Dendritic cell treated with granulocyte-macrophage colony-stimulating factor and Interleukin-4, amounts not matched to agents 40 ng/mL and 50 ng/mL, for 4 days (primary cell): ENCODE data around the gene LSAMP.

Source experiments
- H3K27ac Mint-ChIP-seq: one replicate; pipeline ENCODE4 v1.8.0; 2022; ENCODE audit warnings: mild to moderate bottlenecking, mixed read lengths
- H3K27me3 Mint-ChIP-seq: one replicate; pipeline ENCODE4 v1.8.0; 2022; ENCODE audit warnings: mild to moderate bottlenecking, mixed read lengths
- H3K36me3 Mint-ChIP-seq: one replicate; pipeline ENCODE4 v1.8.0; 2022; ENCODE audit warnings: low read depth, mixed read lengths
- H3K4me1 Mint-ChIP-seq: one replicate; pipeline ENCODE4 v1.8.0; 2022; ENCODE audit warnings: low read depth, mixed read lengths
- H3K4me3 Mint-ChIP-seq: one replicate; pipeline ENCODE4 v1.8.0; 2022; ENCODE audit warnings: mild to moderate bottlenecking, moderate library complexity, mixed read lengths
- H3K9me3 Mint-ChIP-seq: one replicate; pipeline ENCODE4 v1.8.0; 2022; ENCODE audit warnings: mixed read lengths
- intact Hi-C: fragments of 100-400 bp; cut with micrococcal nuclease; formaldehyde crosslinking; loops from one replicate; pipeline ENCODE4 v1.15.0; 2022

Gene LSAMP

DNA sequence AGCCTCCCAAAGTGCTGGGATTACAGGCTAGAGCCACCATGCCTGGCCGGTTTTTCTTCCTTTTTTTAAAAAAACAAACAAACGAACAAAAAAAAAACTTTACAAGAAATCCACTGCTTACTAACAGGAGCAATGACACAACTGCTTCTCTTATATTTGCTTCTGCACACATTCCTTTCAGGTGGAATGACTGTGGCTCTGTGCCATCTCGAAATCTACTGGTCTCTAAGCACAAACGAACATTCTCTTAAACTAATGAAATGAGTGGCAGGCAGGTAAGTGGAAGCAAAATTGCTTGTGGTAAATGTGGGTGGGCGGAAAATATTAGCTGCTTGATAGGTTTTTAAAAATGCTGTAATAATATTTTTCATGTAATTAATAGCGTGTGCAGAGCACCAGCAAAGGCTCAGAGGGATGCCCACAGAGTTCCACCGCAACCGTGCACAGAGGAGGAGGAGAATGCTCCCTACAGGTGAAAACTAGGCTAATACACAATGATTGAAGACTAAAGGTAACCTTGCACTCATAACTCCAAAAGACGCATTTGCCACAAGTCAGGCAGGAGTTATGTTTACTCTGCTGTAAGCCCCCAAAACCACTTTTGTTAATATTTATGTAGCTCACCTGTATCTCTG lies 77.4 kb downstream of the LSAMP start:
- intact Hi-C loops: no loop called here
- no peak overlapping the region for H3K27ac Mint-ChIP-seq
- H3K4me1 Mint-ChIP-seq: no peaks in the 10 kb centered on the region
- H3K9me3 Mint-ChIP-seq: peaks cover 9% of the 10 kb centered on the region
- H3K27me3 Mint-ChIP-seq: no peaks in the 10 kb centered on the region
- H3K4me3 Mint-ChIP-seq: no peak overlapping the region
- H3K36me3 Mint-ChIP-seq: no peaks in the 10 kb centered on the region

DNA sequence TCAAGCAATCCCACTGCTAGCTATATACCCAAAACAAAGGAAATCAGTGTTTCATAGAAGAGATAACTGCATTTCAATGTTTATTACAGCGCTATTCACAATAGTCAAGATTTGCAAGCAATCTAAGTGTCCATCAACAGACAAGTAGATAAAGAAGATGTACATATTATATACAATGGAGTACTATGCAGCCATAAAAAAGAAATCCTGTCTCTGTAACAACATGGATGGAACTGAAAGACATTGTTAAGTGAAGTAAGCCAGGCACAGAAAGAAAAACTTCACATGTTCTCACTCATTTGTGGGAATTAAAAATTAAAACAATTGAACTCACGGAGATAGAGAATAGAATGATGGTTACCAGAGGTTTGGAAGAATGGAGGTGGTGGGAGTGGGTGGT lies 89.2 kb downstream of the LSAMP start:
- intact Hi-C loops: no loop called here
- H3K36me3 Mint-ChIP-seq: no peaks in the 10 kb centered on the region
- no peaks in the 10 kb centered on the region for H3K27me3 Mint-ChIP-seq
- H3K9me3 Mint-ChIP-seq: no peaks in the 10 kb centered on the region
- H3K4me1 Mint-ChIP-seq: no peaks in the 10 kb centered on the region
- H3K4me3 Mint-ChIP-seq: no peak overlapping the region
- H3K27ac Mint-ChIP-seq: no peak overlapping the region

DNA sequence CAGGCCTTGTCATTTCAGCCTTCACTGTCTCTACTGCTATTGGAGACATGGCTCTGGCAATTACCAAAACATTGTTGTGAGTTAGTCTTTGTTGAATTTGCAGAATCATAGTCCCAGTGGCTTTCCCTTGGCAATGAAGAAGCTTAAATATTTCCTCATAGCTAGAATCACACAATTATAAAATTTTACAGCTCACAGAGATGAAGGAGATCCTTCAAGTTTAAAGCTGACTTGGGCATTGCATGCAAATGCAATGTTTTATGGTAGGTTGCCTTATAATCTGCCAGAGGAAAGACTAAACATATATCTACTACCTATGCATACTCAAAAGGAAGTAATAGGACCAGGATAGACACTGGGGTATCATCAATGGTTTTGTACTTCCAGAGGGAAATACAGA lies 90.9 kb downstream of the LSAMP start:
- H3K27me3 Mint-ChIP-seq: no peaks in the 10 kb centered on the region
- no peak overlapping the region for H3K4me3 Mint-ChIP-seq
- no peaks in the 10 kb centered on the region for H3K4me1 Mint-ChIP-seq
- H3K36me3 Mint-ChIP-seq: no peaks in the 10 kb centered on the region
- intact Hi-C loops: no loop called here
- H3K9me3 Mint-ChIP-seq: no peaks in the 10 kb centered on the region
- no peak overlapping the region for H3K27ac Mint-ChIP-seq

DNA sequence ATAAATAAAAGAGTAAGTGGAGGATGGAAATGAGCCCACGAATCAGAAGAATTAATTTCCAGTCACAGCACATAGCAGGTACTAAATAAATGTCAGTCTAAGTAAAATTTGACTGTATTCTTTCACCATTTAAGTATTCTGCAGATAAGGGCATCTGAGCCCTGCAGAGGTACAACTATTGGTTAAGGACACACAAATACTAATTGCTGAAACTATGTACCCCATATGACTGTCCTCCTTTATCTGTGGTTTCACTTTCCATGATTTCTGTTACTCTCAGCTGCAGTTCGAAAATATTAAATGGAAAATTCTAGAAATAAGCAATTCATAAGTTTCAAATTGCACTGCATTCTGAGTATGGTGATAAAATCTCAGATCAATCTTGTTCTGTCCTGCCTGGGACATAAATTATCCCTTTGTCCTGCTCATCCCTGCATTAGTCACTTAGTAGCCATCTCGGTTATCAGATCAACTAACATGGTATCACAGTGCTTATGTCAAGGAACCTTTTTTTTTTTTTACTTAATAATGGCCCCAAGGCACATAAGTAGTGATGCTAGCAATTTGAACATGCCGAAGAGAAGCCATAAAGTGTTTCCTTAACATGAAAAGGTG lies 95.1 kb downstream of the LSAMP start:
- no peak overlapping the region for H3K27ac Mint-ChIP-seq
- H3K4me1 Mint-ChIP-seq: no peaks in the 10 kb centered on the region
- H3K36me3 Mint-ChIP-seq: no peaks in the 10 kb centered on the region
- intact Hi-C loops: no loop called here
- no peaks in the 10 kb centered on the region for H3K9me3 Mint-ChIP-seq
- no peaks in the 10 kb centered on the region for H3K27me3 Mint-ChIP-seq
- H3K4me3 Mint-ChIP-seq: no peak overlapping the region

DNA sequence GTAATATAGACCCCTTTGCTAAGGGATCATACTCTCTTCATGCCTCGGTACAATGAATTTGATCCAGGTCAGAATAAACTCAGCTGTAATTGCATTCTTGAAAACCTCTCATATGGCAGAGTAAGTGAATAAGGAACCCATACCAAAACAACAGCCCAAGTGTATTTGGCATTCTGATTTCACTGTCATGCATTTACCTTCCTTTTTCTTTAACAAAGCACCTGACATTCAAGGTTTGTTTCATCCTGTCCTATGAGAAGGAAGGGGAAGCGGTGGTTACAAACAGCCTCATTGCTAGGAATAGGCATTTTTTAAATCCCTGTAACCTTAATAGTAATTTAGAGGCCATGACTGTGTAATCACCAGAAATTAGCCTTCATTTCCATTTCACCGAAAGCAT lies 97.1 kb downstream of the LSAMP start:
- Mint-ChIP-seq H3K27ac (no peak overlapping the region), H3K4me1 (no peaks in the 10 kb centered on the region), H3K36me3 (no peaks in the 10 kb centered on the region), H3K9me3 (no peaks in the 10 kb centered on the region), H3K27me3 (no peaks in the 10 kb centered on the region), H3K4me3 (no peak overlapping the region)
- intact Hi-C loops: no loop called here

DNA sequence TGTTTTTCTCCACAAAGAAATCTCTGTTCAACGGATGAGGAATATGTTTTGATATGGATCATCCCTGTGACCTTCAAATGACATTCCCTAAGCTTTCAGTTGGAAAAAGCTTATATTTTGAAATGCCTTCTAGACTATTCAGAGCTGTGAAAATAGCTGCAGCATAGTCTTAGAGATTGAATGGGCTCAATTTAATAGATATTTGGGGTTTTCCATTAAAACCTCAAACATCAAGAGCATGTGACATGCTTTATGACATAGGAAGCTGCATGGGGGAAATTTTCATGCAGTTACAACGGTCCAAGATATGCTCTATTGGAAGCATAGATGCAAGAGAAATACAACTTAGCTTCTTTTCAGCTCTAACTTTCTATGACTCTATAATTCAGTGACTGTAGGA lies 102.8 kb downstream of the LSAMP start:
- H3K27me3 Mint-ChIP-seq: no peaks in the 10 kb centered on the region
- H3K4me1 Mint-ChIP-seq: no peaks in the 10 kb centered on the region
- intact Hi-C loops: no loop called here

DNA sequence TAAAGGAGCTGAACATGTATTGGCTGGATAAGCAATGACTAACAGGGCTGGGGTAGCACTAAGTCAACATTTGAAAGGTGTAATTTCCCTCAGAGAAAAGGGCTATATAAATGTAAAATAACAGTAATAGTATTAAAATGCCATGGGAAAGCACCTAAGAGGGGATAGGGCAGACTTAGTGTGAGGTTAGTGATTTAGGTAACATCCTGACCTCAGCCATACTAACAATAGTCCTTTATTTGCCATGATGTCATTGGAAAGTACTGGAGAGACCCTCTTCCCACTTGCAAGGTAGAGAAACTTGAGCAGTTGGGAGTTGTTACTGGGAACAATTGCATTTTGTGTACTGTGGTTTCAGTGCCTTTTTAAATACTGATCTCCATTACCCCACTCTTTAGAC lies 103.4 kb downstream of the LSAMP start:
- H3K4me1 Mint-ChIP-seq: no peaks in the 10 kb centered on the region
- no peaks in the 10 kb centered on the region for H3K27me3 Mint-ChIP-seq
- H3K4me3 Mint-ChIP-seq: no peak overlapping the region
- H3K9me3 Mint-ChIP-seq: no peaks in the 10 kb centered on the region
- no peak overlapping the region for H3K27ac Mint-ChIP-seq
- intact Hi-C loops: no loop called here
- H3K36me3 Mint-ChIP-seq: no peaks in the 10 kb centered on the region

More for the DNA sequence above, 102.8 kb downstream of the LSAMP start:
- Mint-ChIP-seq H3K9me3 (no peaks in the 10 kb centered on the region), H3K27ac (no peak overlapping the region), H3K4me3 (no peak overlapping the region), H3K36me3 (no peaks in the 10 kb centered on the region)

DNA sequence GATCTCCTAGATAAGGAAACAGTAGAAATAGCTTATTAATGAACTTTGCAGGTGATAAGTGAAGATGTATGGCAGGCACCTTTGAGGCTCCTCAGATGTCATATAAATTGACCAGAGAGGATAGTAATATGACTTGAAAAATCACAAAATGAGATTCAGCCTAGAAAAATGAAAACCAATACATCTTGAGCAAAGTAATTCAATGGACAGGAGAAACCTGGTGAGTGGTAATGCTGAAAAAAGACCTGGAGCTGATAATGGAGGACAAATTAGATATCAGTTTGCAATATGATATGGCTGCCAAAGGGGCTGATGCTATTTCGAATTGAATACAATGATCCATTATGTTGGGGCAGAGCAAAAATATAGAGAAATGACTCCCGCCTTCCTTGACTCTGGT lies 103.9 kb downstream of the LSAMP start:
- no peak overlapping the region for H3K27ac Mint-ChIP-seq
- intact Hi-C loops: no loop called here
- H3K9me3 Mint-ChIP-seq: no peaks in the 10 kb centered on the region
- H3K36me3 Mint-ChIP-seq: no peaks in the 10 kb centered on the region
- H3K4me3 Mint-ChIP-seq: no peak overlapping the region
- no peaks in the 10 kb centered on the region for H3K4me1 Mint-ChIP-seq
- no peaks in the 10 kb centered on the region for H3K27me3 Mint-ChIP-seq

DNA sequence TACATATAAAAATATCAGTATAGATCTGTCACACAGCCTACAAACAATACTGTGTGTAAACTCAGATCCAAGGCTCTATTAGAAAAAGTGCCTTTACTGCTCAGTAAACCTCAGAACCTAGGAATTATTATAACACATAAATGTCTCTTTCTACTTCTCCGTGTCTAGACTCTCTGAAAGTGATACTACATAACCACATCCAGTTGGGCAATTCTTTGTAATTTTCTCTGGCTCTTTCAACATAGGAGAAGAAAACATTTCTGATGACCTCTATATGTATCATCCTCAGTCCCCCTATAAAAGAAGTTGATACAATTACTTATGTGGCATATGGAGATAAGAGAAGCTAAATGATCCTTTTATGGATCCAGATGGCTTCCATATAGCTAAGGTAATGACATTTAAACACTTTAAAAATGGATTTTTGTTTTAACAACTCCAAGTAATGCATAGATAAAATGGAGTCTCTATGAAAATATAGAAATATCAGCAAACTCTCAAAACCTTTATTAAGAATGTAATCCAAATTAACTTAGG lies 104.5 kb downstream of the LSAMP start:
- no peak overlapping the region for H3K27ac Mint-ChIP-seq
- intact Hi-C loops: no loop called here
- no peaks in the 10 kb centered on the region for H3K4me1 Mint-ChIP-seq
- no peaks in the 10 kb centered on the region for H3K27me3 Mint-ChIP-seq
- no peak overlapping the region for H3K4me3 Mint-ChIP-seq
- no peaks in the 10 kb centered on the region for H3K36me3 Mint-ChIP-seq
- no peaks in the 10 kb centered on the region for H3K9me3 Mint-ChIP-seq

DNA sequence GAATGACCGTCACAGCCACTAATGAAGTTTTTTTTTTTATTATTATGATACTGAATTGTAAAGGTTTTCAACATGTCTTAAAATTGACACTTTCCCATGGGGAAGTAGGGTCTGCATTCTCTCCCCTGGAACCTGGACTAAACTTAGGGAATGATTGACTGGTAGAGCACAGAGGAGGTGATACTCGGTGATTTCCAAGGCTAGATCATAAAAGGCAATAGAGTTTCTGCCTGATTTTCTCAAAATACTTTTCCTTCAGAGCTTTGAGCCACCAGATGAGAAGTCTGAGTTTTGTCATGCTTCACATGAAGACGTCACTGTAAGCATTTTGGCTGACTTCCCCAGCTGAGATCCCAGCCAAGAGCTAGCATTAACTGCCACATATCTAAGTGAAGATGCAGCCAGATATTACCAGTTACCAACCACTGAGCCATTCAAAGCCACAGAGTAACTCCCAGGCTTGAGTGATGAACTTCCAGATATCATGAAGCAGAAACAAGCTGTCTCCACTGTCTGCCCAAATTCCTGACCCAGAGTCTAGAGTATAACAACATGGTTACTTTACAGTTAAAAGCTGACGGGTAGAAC lies 105.8 kb downstream of the LSAMP start:
- Mint-ChIP-seq H3K9me3 (peaks cover 1% of the 10 kb centered on the region), H3K27ac (no peak overlapping the region), H3K27me3 (no peaks in the 10 kb centered on the region), H3K36me3 (no peaks in the 10 kb centered on the region), H3K4me3 (no peak overlapping the region), H3K4me1 (no peaks in the 10 kb centered on the region)
- intact Hi-C loops: no loop called here

DNA sequence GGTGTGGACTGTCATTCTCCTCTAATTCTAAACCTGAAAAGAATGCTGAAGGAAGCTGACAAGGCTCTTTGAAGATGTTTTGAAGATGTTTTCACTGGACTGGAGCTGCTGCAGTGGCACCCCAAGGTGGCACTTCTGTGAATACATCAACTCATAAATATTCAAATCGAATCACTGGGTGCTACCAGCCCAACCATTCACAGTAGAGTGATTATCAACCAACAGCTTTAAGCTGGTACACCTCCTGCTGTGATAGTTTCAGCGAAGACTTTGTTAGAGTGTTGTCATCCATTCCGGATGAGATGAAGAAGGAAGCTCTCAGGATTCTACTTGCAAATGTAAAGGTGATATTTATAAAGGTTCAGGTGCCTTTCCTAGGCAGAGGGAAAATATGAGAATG lies 106.6 kb downstream of the LSAMP start:
- H3K27ac Mint-ChIP-seq: no peak overlapping the region
- peaks cover 9% of the 10 kb centered on the region for H3K9me3 Mint-ChIP-seq
- no peak overlapping the region for H3K4me3 Mint-ChIP-seq
- H3K4me1 Mint-ChIP-seq: no peaks in the 10 kb centered on the region
- no peaks in the 10 kb centered on the region for H3K27me3 Mint-ChIP-seq
- no peaks in the 10 kb centered on the region for H3K36me3 Mint-ChIP-seq
- intact Hi-C loops: no loop called here

DNA sequence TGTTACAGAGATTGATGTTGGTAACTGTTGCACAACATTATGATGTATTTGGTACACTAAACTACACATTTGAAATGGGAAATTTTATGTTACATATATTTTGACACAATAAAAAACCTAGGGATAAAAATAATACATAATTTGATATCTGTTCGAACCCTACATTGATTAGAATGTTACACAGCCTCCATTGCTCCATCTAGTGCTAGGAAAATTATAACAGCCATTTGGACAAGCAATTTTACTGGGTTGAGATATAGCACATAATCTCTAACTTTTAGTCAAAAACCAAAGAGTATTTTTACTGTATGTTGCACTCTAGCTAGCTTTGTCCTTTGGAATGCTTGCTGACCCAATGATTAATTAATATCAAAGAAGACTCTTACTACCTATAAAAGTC lies 108.1 kb downstream of the LSAMP start:
- Mint-ChIP-seq H3K9me3 (peaks cover 11% of the 10 kb centered on the region), H3K36me3 (no peaks in the 10 kb centered on the region), H3K27me3 (no peaks in the 10 kb centered on the region), H3K4me1 (no peaks in the 10 kb centered on the region), H3K4me3 (no peak overlapping the region), H3K27ac (no peak overlapping the region)
- intact Hi-C loops: no loop called here

DNA sequence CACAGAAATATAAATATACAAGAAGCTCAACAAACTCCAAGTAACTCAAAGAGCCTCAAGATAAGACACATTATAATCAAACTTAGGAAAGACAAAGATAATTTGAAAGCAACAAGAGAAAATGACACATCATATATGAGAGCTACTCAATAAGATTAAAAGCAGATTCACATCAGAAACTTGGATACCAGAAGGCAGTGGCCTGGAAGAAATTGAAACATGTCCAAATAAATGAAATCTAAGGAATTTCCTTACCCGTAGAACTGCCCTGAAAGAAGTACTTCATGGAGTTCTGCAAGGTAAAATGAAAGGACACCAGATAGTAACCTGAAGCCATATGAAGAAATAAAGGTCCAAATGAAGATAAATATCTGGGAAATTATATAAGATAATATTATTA lies 113.9 kb downstream of the LSAMP start:
- H3K27me3 Mint-ChIP-seq: no peaks in the 10 kb centered on the region
- peaks cover 31% of the 10 kb centered on the region for H3K9me3 Mint-ChIP-seq
- no peaks in the 10 kb centered on the region for H3K36me3 Mint-ChIP-seq
- H3K27ac Mint-ChIP-seq: no peak overlapping the region
- intact Hi-C loops: no loop called here
- no peaks in the 10 kb centered on the region for H3K4me1 Mint-ChIP-seq
- H3K4me3 Mint-ChIP-seq: no peak overlapping the region

DNA sequence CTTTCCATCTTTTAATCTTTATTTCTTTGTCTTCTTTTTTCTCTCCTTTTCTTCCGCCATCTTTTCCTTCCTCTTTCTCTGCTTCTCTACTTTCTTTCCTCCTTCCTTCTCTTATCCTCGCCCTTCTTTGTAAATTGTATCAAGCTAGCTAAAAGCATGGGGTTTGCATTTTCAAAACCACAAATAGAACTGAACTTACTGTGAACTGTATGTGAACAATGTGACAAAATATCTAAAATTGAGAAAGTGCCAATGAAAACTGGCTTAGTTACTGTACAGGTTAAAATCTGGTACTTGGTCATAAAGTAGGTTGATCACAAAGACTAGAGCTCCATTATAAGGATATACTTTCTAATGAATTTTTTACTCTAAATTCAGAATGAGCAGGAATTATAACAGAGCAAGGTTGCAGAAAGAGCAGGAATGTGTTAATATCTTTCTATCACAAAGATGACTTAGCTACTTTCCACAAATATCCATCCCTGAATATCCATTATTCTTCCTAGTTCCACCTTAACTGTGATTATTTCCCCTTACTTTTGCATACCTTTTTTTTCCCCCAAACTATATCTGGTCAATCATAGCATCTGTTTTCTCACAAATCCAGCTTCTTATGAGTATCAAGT lies 122.4 kb downstream of the LSAMP start:
- Mint-ChIP-seq H3K9me3 (peaks cover 21% of the 10 kb centered on the region), H3K4me1 (no peaks in the 10 kb centered on the region), H3K27me3 (no peaks in the 10 kb centered on the region), H3K36me3 (no peaks in the 10 kb centered on the region), H3K27ac (no peak overlapping the region), H3K4me3 (no peak overlapping the region)
- intact Hi-C loops: no loop called here
